Left lobe of liver (tissue), 2 donors: Measurements from ENCODE around the gene EGFLAM. TPM values are rescaled to one million over a fixed set of nuclear protein-coding genes. Genes with fewer than 3 reads are reported as not detected.

Source experiments
- ATAC-seq: fragments of 200-7000 bp; cut with Tn5 transposase; one replicate; pipeline ENCODE4 v1.9.1; 2020; ENCODE audit warnings: mild to moderate bottlenecking, moderate library complexity
- DNase-seq: peaks from one replicate; pipeline ENCODE4 v3.0.0-alpha.2; 2020; ENCODE audit warnings: low spot score
- total RNA-seq: library from RNA; stranded (reverse); gene quantifications from one replicate; pipeline ENCODE4 v1.2.1, GENCODE V29; 2021
- donor health status: DM: no; HTN: no; CAD: no; lungs with moderate emphysema.
- donor health status: DM: no; HTN: yes; CAD: no.

EGFLAM gene
- total RNA-seq, 1 donor from 2014 or later: 2.0 TPM

- DNase-seq: no peak
- no peak for ATAC-seq
Measured at GRCh38 chr5:38443390-38443789, 185.0 kb downstream of the EGFLAM start.

GRCh38 chr5:38445374-38446028 is 187.1 kb downstream of the EGFLAM start:
- DNase-seq (no peak), ATAC-seq (no peak)

GRCh38 chr5:38446029-38446522 is 187.7 kb downstream of the EGFLAM start:
- ATAC-seq: no peak
- no peak for DNase-seq

- DNase-seq: no peak
- ATAC-seq: no peak
Measured at GRCh38 chr5:38447056-38447455, 188.7 kb downstream of the EGFLAM start.

- no peak for ATAC-seq
- DNase-seq: no peak
Measured at GRCh38 chr5:38447786-38448185, 189.4 kb downstream of the EGFLAM start.

- DNase-seq (no peak), ATAC-seq (no peak)
Measured at GRCh38 chr5:38448568-38449350, 190.4 kb downstream of the EGFLAM start.

- no peak for ATAC-seq
- DNase-seq: no peak
Measured at GRCh38 chr5:38450627-38451026, 192.3 kb downstream of the EGFLAM start.

- DNase-seq: no peak
- no peak for ATAC-seq
Measured at GRCh38 chr5:38451074-38451725, 192.8 kb downstream of the EGFLAM start.

- DNase-seq: no peak
- ATAC-seq: no peak
Measured at GRCh38 chr5:38452201-38452600, 193.8 kb downstream of the EGFLAM start.

- ATAC-seq: no peak
- no peak for DNase-seq
Measured at GRCh38 chr5:38453506-38453905, 195.1 kb downstream of the EGFLAM start.

GRCh38 chr5:38453921-38454320 is 195.6 kb downstream of the EGFLAM start:
- DNase-seq: no peak
- no peak for ATAC-seq

- no peak for DNase-seq
- ATAC-seq: peak; percentile 70
Measured at GRCh38 chr5:38455796-38456330, 197.5 kb downstream of the EGFLAM start.

- ATAC-seq: no peak
Measured at GRCh38 chr5:38456657-38457399, 198.5 kb downstream of the EGFLAM start.

GRCh38 chr5:38458174-38458573 is 199.8 kb downstream of the EGFLAM start:
- DNase-seq: no peak
- ATAC-seq: no peak

More at GRCh38 chr5:38456657-38457399, 198.5 kb downstream of the EGFLAM start:
- no peak for DNase-seq

- DNase-seq (no peak), ATAC-seq (no peak)
Measured at GRCh38 chr5:38462976-38463633, 204.7 kb downstream of the EGFLAM start.

- peak; percentile 84 for ATAC-seq
- no peak for DNase-seq
Measured at GRCh38 chr5:38463634-38464521, 205.5 kb downstream of the EGFLAM start.

GRCh38 chr5:38465061-38465460 is 206.7 kb downstream of the EGFLAM start:
- ATAC-seq: no peak
- DNase-seq: no peak

- DNase-seq: no peak
- no peak for ATAC-seq
Measured at GRCh38 chr5:38465702-38466423, 207.5 kb downstream of the EGFLAM start.
